HEK293 (cell line): ENCODE measurements around the gene GLIPR1L2.

ENCODE experiments used
- HOXA7 ChIP-seq: sonication (generic); formaldehyde crosslinking; IDR thresholded peaks from 2 replicates; pipeline ENCODE4 v1.8.1; 2022; ENCODE audit warnings: missing genetic modification reagents, borderline replicate concordance
- INSM2 ChIP-seq: fragments of 450-650 bp; formaldehyde crosslinking; IDR thresholded peaks from 2 replicates; pipeline ENCODE4 v1.5.1; 2016; ENCODE audit warnings: missing biosample characterization, missing genetic modification characterization
- KLF10 ChIP-seq: fragments of 450-650 bp; IDR thresholded peaks from 2 replicates; pipeline ENCODE4 v1.5.1; 2018; ENCODE audit warnings: missing biosample characterization, mild to moderate bottlenecking, missing genetic modification characterization
- ZNF24 ChIP-seq: fragments of 450-650 bp; formaldehyde crosslinking; IDR thresholded peaks from 2 replicates; pipeline ENCODE4 v1.5.1; 2016; ENCODE audit warnings: missing biosample characterization, missing genetic modification characterization
- ZNF350 ChIP-seq: fragments of 450-650 bp; formaldehyde crosslinking; IDR thresholded peaks from 2 replicates; pipeline ENCODE4 v1.5.0; 2017; ENCODE audit warnings: missing biosample characterization, mild to moderate bottlenecking, missing genetic modification characterization
- ZNF558 ChIP-seq: fragments of 450-650 bp; formaldehyde crosslinking; IDR thresholded peaks from 2 replicates; pipeline ENCODE4 v1.5.1; 2016; ENCODE audit warnings: missing biosample characterization, missing genetic modification characterization
- ZNF670 ChIP-seq: fragments of 450-650 bp; formaldehyde crosslinking; IDR thresholded peaks from 2 replicates; pipeline ENCODE4 v1.5.1; 2016; ENCODE audit warnings: missing biosample characterization, missing genetic modification characterization, low read depth
- ZNF768 ChIP-seq: fragments of 450-650 bp; formaldehyde crosslinking; IDR thresholded peaks from 2 replicates; pipeline ENCODE4 v1.5.1; 2018; ENCODE audit warnings: missing biosample characterization, mild to moderate bottlenecking, missing genetic modification characterization
- ZNF776 ChIP-seq: fragments of 450-650 bp; formaldehyde crosslinking; IDR thresholded peaks from 2 replicates; pipeline ENCODE4 v1.5.0; 2017; ENCODE audit warnings: missing biosample characterization, missing genetic modification characterization, borderline replicate concordance
- ZNF791 ChIP-seq: fragments of 450-650 bp; formaldehyde crosslinking; IDR thresholded peaks from 2 replicates; pipeline ENCODE4 v1.5.1; 2016; ENCODE audit warnings: missing biosample characterization, missing genetic modification characterization
- ZXDB ChIP-seq: fragments of 450-650 bp; formaldehyde crosslinking; IDR thresholded peaks from 2 replicates; pipeline ENCODE4 v1.5.1; 2016; ENCODE audit warnings: missing biosample characterization, missing genetic modification characterization
- TF ChIP-seq, protein P1 (sequence below): fragments of 450-650 bp; formaldehyde crosslinking; IDR thresholded peaks from 2 replicates; pipeline ENCODE4 v1.5.1; 2016; ENCODE audit warnings: missing biosample characterization, missing genetic modification characterization
- TF ChIP-seq, protein P2 (sequence below): fragments of 450-650 bp; formaldehyde crosslinking; IDR thresholded peaks from 2 replicates; pipeline ENCODE4 v1.5.1; 2016; ENCODE audit warnings: missing biosample characterization, missing genetic modification characterization

DNA sequence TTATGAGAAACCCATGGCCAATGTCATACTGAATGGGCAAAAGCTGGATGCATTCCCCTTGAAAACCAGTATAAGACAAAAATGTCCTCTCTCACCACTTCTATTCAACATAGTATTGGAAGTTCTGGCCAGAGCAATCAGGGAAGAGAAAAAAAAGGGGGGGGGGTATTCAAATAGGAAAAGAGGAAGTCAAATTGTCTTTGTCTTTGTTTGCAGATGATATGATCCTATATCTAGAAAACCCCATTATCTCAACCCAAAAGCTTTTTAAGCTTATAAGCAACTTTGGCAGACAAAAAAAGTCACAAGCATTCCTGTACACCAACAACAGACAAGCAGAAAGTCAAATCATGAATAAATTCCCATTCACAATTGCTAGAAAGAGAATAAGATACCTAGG is 36.9 kb upstream of the GLIPR1L2 start:
- TF ChIP-seq HOXA7 (CRISPR knock-in tag) (no peak), ZNF791 (no peak), ZNF776 (no peak), ZNF558 (tag by site-specific recombination) (no peak), ZNF350 (tag by site-specific recombination) (no peak), KLF10 (tag by site-specific recombination) (no peak), ZNF24 (tag by site-specific recombination) (no peak), ZXDB (tag by site-specific recombination) (no peak), INSM2 (tag by site-specific recombination) (no peak), ZNF670 (no peak), ZNF768 (tag by site-specific recombination) (no peak)
- TF ChIP-seq, protein P1, sequence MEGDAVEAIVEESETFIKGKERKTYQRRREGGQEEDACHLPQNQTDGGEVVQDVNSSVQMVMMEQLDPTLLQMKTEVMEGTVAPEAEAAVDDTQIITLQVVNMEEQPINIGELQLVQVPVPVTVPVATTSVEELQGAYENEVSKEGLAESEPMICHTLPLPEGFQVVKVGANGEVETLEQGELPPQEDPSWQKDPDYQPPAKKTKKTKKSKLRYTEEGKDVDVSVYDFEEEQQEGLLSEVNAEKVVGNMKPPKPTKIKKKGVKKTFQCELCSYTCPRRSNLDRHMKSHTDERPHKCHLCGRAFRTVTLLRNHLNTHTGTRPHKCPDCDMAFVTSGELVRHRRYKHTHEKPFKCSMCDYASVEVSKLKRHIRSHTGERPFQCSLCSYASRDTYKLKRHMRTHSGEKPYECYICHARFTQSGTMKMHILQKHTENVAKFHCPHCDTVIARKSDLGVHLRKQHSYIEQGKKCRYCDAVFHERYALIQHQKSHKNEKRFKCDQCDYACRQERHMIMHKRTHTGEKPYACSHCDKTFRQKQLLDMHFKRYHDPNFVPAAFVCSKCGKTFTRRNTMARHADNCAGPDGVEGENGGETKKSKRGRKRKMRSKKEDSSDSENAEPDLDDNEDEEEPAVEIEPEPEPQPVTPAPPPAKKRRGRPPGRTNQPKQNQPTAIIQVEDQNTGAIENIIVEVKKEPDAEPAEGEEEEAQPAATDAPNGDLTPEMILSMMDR (tag by site-specific recombination) = no peak
- TF ChIP-seq, protein P2, sequence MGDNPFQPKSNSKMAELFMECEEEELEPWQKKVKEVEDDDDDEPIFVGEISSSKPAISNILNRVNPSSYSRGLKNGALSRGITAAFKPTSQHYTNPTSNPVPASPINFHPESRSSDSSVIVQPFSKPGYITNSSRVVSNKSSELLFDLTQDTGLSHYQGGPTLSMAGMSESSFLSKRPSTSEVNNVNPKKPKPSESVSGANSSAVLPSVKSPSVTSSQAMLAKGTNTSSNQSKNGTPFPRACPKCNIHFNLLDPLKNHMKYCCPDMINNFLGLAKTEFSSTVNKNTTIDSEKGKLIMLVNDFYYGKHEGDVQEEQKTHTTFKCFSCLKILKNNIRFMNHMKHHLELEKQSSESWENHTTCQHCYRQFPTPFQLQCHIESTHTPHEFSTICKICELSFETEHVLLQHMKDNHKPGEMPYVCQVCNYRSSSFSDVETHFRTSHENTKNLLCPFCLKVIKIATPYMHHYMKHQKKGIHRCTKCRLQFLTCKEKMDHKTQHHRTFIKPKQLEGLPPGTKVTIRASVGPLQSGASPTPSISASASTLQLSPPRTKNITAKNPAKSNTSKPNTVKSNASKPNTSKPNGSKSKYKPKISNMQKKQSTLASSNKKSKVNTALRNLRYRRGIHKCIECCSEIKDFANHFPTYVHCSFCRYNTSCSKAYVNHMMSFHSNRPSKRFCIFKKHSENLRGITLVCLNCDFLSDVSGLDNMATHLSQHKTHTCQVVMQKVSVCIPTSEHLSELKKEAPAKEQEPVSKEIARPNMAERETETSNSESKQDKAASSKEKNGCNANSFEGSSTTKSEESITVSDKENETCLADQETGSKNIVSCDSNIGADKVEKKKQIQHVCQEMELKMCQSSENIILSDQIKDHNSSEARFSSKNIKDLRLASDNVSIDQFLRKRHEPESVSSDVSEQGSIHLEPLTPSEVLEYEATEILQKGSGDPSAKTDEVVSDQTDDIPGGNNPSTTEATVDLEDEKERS (tag by site-specific recombination) = no peak
